ENCODE data around the gene SPINT3.

Gene SPINT3

DNA sequence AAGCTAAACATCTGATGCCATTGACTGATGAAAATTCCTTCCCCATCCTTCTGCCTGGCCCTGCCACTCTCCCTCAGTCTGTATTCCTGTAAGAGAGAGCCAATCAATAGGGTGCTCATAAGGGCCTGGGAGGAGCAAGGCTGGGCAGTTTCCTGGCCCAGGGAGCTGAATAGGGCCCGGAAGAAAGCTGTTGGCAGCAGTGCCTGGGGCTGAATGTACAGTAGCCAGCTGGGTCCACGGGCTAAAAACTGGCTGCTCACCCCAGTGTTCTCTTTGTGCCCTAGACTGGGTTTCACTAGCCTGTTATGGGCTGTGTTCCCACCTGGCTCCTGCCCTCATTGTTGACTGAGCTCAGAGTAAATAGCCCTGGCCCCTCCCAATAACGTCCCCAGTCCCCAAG, 47.6 kb downstream of the SPINT3 start:
- no peak for DNase-seq (ENCODE audit: low spot score)
- TF ChIP-seq, protein P1, sequence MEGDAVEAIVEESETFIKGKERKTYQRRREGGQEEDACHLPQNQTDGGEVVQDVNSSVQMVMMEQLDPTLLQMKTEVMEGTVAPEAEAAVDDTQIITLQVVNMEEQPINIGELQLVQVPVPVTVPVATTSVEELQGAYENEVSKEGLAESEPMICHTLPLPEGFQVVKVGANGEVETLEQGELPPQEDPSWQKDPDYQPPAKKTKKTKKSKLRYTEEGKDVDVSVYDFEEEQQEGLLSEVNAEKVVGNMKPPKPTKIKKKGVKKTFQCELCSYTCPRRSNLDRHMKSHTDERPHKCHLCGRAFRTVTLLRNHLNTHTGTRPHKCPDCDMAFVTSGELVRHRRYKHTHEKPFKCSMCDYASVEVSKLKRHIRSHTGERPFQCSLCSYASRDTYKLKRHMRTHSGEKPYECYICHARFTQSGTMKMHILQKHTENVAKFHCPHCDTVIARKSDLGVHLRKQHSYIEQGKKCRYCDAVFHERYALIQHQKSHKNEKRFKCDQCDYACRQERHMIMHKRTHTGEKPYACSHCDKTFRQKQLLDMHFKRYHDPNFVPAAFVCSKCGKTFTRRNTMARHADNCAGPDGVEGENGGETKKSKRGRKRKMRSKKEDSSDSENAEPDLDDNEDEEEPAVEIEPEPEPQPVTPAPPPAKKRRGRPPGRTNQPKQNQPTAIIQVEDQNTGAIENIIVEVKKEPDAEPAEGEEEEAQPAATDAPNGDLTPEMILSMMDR (IDR thresholded peaks at IDR 0.05; ENCODE audit: extremely low read depth, missing control alignments), result no peak

DNA sequence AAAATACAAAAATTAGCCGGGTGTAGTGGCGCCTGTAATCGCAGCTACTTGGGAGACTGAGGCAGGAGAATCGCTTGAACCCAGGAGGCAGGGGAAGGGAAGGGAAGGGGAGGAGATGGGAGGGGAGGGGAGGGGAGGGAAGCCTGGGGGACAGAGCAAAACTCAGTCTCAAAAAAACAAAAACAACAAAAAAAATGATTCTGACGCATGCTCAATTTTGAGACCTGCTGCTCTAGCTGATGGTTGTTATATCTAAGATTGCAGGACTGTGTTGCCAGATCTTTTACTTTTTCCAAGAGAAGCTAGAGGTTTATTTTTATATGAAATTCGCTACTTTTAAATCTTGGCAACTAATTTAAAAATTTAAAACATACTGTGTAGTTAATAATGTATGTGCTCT, 48.2 kb downstream of the SPINT3 start:
- TF ChIP-seq, protein P1 (IDR thresholded peaks at IDR 0.05; ENCODE audit: extremely low read depth, missing control alignments), result no peak

DNA sequence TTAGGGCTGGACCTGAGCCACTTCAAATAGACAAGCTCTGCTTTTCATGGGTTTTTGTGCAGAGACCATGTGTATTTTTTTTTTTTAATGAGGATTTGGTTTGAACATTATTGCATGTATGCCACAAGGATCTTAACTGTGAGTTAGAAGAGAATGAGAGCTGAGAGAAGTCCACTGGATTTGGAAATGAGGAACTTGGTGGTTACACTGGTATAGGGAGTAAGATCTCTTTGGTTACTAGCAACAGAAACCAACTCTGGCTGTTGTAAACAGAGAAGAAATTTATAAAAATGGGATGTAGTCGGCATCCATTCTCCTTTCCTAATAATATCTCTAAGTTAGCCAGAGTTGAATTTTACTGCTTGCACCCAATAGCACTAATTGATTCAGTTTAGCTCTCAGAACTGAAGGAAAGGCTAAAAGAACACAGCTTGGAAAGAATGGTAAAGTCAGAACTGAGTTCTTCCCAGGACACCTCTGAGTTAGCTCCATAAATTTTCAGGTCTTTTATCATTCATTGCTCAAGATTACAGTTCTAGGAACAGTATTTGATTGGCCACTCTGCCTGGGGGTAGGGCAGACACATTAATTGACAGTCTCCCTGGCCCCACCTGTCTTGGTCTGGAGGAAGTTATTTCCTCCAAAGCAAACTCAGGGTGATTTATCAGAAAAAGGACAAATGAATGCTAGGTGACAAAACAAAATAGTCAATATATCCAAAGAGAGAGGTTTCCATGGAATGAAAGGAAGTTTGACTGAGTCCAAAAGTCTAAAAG, 49.7 kb downstream of the SPINT3 start:
- TF ChIP-seq, protein P1 (IDR thresholded peaks at IDR 0.05; ENCODE audit: extremely low read depth, missing control alignments), result no peak
- no peak for DNase-seq (ENCODE audit: low spot score)

More for the DNA sequence above, 48.2 kb downstream of the SPINT3 start:
- DNase-seq (ENCODE audit: low spot score), result no peak

DNA sequence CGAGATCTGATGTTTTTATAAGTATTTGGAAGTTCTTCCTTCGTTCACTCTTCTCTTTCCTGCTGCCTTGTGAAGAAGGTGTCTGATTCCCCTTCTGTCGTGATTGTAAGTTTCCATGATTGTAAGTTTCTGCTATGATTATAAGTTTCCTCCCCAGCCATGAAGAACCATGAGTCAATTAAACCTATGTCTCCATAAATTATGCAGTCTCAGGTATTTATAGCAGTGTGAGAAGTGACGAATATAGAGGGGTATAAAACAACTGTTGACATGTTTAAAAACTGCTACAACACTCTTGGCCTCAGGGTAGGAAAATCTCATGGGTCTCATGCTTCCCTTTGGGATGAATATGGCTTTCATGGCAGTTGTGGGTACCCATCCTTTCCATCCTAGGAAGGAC, 51.7 kb downstream of the SPINT3 start:
- DNase-seq (ENCODE audit: low spot score), result no peak
- TF ChIP-seq, protein P1 (IDR thresholded peaks at IDR 0.05; ENCODE audit: extremely low read depth, missing control alignments), result no peak

DNA sequence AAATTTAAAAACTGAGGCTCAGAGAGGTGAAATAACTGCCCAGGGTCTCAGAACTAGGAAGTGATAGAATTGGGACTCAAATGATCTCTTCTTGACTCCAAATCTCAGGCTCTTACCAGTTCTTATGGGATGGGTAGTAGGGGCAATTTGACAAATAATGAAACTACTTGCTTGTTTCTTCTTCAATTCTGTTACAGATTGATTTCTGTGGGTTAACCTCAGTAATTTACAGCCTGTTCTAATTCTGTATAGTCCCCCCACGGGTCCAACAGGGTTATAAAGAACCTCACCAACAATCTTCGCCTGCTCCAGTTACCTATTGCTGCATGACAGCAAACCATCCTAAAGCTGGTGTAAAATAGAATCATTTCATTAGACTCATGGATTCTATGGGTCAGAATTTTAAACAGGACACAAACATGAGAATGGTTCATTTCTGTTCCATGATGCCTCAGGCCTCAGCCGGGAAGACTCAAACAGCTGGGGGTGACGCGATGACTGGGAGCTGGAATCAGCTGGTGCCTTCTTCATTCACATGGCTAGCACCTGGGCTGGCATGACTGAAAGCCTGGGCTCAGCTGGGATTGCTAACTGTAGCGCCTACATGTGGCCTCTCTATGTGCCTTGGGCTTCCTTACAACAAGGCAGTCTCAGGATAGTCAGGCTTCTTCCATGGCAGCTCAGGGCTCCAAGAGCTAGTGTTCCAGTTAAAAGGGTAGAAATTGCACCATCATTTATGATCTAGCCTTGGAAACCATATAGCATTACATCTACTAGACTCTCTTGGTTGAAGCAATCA, 52.5 kb downstream of the SPINT3 start:
- TF ChIP-seq, protein P1 (IDR thresholded peaks at IDR 0.05; ENCODE audit: extremely low read depth, missing control alignments), result no peak
- DNase-seq (ENCODE audit: low spot score), result no peak
